ENCODE results near the gene USP47. TPM values are rescaled to one million over a fixed set of nuclear protein-coding genes. Genes with fewer than 3 reads are reported as not detected.

The USP47 gene
- total RNA-seq, 1 experiment from 2014 or later, result 45.9 TPM

- no peaks in the 10 kb centered on the region for H3K36me3 ChIP-seq (ENCODE audit: insufficient read depth, low read length, poor library complexity, severe bottlenecking)
- ChIA-PET POLR2A (ENCODE audit: low non-redundant PET) (no interaction called here), CTCF (no interaction called here)
- TF ChIP-seq EZH2 (IDR thresholded peaks at IDR 0.05; ENCODE audit: borderline replicate concordance, low read depth, low read length, poor library complexity, severe bottlenecking), result no peak
- TF ChIP-seq CTCF (conservative IDR thresholded peaks at IDR 0.05; ENCODE audit: low read depth, low read length), result no peak
- no peak for DNase-seq (ENCODE audit: low spot score)
- no peak overlapping the region for H3K27ac ChIP-seq (ENCODE audit: low read depth, low read length, poor library complexity, severe bottlenecking)
- H3K4me3 ChIP-seq (ENCODE audit: low read depth, low read length, poor library complexity, severe bottlenecking), result no peak overlapping the region
- intact Hi-C loops (cut with micrococcal nuclease; ENCODE audit: unreplicated experiment), result no loop called here
- no peaks in the 10 kb centered on the region for H3K9me3 ChIP-seq (ENCODE audit: low read depth, low read length, poor library complexity, severe bottlenecking)
- peaks cover 18% of the 10 kb centered on the region for H3K4me1 ChIP-seq (ENCODE audit: insufficient read depth, low read length, poor library complexity, severe bottlenecking)
- no TSS peak for BruUV-seq (replicated peaks)
- no peaks in the 10 kb centered on the region for H3K27me3 ChIP-seq (replicated peaks; ENCODE audit: insufficient read depth, low read depth, low read length, poor library complexity)
Observed at GRCh38 chr11:11983427-11983826, 141.7 kb downstream of the USP47 start.

- Histone ChIP-seq H3K4me3 (ENCODE audit: low read depth, low read length, poor library complexity, severe bottlenecking) (no peak overlapping the region), H3K27ac (ENCODE audit: low read depth, low read length, poor library complexity, severe bottlenecking) (no peak overlapping the region), H3K4me1 (ENCODE audit: insufficient read depth, low read length, poor library complexity, severe bottlenecking) (peaks cover 8% of the 10 kb centered on the region), H3K36me3 (ENCODE audit: insufficient read depth, low read length, poor library complexity, severe bottlenecking) (no peaks in the 10 kb centered on the region), H3K27me3 (replicated peaks; ENCODE audit: insufficient read depth, low read depth, low read length, poor library complexity) (no peaks in the 10 kb centered on the region), H3K9me3 (ENCODE audit: low read depth, low read length, poor library complexity, severe bottlenecking) (no peaks in the 10 kb centered on the region)
- no TSS peak for BruUV-seq (replicated peaks)
- ChIA-PET POLR2A (ENCODE audit: low non-redundant PET) (no interaction called here), CTCF (no interaction called here)
- intact Hi-C loops (cut with micrococcal nuclease; ENCODE audit: unreplicated experiment), result no loop called here
- DNase-seq (ENCODE audit: low spot score), result no peak
- TF ChIP-seq CTCF (conservative IDR thresholded peaks at IDR 0.05; ENCODE audit: low read depth, low read length) (no peak), EZH2 (IDR thresholded peaks at IDR 0.05; ENCODE audit: borderline replicate concordance, low read depth, low read length, poor library complexity, severe bottlenecking) (no peak)
Observed at GRCh38 chr11:11984563-11984962, 142.8 kb downstream of the USP47 start.

- H3K36me3 ChIP-seq (ENCODE audit: insufficient read depth, low read length, poor library complexity, severe bottlenecking), result no peaks in the 10 kb centered on the region
- no peak for DNase-seq (ENCODE audit: low spot score)
- BruUV-seq (replicated peaks), result no TSS peak
- peaks cover 2% of the 10 kb centered on the region for H3K4me1 ChIP-seq (ENCODE audit: insufficient read depth, low read length, poor library complexity, severe bottlenecking)
- no peak overlapping the region for H3K27ac ChIP-seq (ENCODE audit: low read depth, low read length, poor library complexity, severe bottlenecking)
- CTCF ChIA-PET, result no interaction called here
- TF ChIP-seq CTCF (conservative IDR thresholded peaks at IDR 0.05; ENCODE audit: low read depth, low read length) (no peak), EZH2 (IDR thresholded peaks at IDR 0.05; ENCODE audit: borderline replicate concordance, low read depth, low read length, poor library complexity, severe bottlenecking) (no peak)
- no peaks in the 10 kb centered on the region for H3K27me3 ChIP-seq (replicated peaks; ENCODE audit: insufficient read depth, low read depth, low read length, poor library complexity)
- no peak overlapping the region for H3K4me3 ChIP-seq (ENCODE audit: low read depth, low read length, poor library complexity, severe bottlenecking)
- POLR2A ChIA-PET (ENCODE audit: low non-redundant PET), result no interaction called here
- intact Hi-C loops (cut with micrococcal nuclease; ENCODE audit: unreplicated experiment), result no loop called here
- no peaks in the 10 kb centered on the region for H3K9me3 ChIP-seq (ENCODE audit: low read depth, low read length, poor library complexity, severe bottlenecking)
Observed at GRCh38 chr11:11985016-11985715, 143.4 kb downstream of the USP47 start.
